HG03469 (cell line): ENCODE measurements around the gene HTR6.
"Not testable (repeated sequence)": the region's sequence is repeated elsewhere in the genome, so short reads cannot be mapped to it uniquely, and the experiment has no call there.

Experiments used
- ATAC-seq: cut with Tn5 transposase; IDR thresholded peaks from one replicate; pipeline ENCODE4 v1.9.1; 2021; ENCODE audit warnings: mild to moderate bottlenecking, moderate library complexity, moderate number of reproducible peaks; ENCODE audit not compliant: unreplicated experiment

HTR6 gene

DNA sequence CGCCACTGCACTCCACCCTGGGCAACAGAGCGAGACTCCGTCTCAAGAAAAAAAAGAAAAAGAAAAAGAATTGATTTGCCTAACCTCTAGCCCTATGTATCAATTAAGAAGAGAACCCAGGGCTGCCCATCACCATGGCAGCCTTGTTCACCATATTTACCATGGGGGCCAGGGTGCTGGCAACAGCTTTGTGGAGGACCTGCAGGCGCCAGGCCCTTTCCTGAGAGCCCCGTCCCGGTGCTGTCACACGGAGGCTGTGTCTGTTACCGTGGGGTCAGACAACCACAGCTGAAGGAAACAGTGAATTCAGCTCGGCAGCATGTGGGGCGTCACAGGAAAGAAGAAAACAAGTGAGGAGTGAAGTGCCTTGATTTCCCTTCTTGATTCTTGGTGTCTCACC, 27.1 kb upstream of the HTR6 start:
- ATAC-seq = no peak

DNA sequence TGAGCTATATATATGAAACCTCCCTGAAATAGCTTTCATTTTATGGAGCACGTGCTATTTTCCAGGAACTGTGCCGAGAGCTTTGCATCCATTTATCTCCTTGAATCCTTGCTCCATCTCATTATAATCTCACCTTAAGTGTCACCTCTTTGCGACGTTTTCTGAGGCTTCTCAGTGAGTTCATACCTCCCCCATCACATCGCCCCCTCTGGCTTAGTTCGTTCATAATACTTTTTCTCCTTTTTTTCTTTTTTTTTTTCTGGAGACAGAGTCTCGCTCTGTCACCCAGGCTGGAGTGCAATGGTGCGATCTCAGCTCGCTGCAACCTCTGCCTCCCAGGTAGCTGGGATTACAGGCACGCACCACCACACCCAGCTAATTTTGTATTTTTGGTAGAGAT, 25.4 kb upstream of the HTR6 start:
- not testable (repeated sequence) for ATAC-seq

DNA sequence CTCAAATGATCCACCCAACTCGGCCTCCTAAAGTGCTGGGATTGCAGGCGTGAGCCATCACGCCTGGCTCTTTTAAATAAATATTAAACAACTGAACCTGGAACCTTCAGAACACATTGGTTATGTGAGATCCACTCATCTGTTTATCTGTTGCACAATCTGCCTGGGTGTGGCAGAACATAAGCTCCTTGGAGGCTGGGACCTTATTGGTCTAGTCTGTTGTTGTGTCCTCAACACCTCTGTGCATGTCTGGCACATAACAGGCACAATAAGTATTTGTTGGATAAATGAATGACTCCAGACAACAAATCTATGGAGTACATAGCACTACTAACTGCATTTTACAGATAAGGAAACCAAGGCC, 24.7 kb upstream of the HTR6 start:
- no peak for ATAC-seq

DNA sequence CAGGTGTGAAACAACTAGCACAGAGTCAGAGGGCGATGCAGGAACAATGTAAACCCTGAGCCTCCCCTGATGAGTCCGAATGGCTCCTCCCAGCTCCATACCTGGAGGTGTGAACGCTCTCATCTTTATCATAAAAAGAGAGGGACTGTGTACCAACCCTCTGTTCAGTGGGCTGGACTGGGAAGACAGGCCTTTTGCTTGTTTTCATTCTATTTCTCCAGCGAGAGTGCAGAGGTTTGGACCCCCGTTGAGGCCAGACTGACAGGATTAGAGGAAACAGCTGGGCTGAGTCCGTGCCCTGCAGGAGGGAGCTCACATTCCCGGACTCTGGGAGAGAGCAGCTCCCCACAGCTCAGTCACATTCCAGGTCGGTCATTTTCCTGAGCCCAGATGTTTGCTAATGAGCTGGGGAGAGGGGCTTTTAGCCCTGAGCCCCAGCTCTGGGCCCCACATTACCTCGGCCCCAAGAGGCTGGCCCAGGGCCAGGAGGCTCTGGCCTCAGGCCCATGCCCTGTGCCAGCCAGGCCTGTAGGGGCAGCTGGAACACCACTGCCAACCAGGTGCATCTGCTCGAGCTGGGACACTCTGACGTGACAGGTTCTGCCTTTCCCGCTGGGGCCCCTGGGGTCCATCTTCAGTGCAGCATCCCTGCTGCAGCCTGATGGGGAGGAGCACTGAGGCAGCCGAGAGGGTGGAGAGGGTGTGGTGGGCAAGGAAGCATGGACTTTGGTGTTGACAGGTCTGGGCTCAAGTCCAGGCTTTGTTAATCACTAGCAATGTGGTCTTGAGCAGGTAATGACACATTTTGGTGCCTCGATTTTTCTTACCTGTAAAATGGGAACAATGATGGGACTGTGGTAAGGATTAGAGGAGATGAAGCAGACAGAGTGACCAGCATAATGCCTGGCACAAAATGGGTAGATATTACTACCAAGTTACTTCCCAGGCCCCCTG, 24.0 kb upstream of the HTR6 start:
- ATAC-seq = no peak

- ATAC-seq = no peak
Observed at GRCh38 chr1:19643121-19643520, 21.6 kb upstream of the HTR6 start.

DNA sequence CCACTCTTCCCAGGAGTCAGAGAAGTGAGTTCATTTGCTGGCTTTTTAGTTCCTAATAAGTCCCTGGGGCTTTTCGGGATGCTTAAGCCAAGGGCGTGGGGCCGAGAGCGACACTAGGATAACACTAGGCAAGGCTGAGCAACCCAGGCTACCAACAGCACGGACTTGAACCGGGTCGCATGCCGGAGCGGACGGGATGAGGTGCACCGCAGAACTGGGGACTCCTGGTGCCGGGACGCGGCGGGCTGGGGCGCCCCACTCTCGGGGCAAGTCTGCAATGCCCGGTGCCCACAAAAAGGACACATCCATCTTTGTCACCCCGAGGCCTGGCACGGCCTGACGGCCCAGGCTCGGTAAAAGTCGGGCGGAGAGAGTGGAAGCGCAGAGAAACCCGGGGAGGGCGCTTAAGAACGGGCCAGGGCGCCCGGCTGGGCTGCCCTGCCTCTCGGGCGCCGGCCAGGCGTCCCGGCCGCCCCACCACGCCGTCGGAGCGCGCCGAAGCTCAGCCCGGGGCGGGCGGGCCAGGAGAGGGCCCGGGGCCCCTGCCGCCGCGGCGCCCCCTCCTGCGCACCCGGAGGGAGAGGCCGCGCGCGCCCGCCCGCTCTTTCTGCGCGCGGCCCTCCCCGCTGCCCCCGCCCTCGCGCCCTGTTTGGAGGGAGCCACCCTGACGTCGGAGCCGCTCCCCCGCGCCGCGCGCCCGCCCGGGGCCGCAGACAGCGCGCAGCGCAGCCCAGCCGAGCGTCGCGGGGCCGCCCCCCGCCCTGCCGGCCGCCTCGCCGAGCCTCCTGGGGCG, 20.9 kb upstream of the HTR6 start, which contains the start of gene NBL1:
TSS of gene NBL1 (plus strand) at position 710 of the 793 bp plus-strand sequence. CDS start 10,720 bp downstream, outside the sequence.
- ATAC-seq = no peak

GRCh38 chr1:19644395-19644680, 20.3 kb upstream of the HTR6 start:
- ATAC-seq = no peak

DNA sequence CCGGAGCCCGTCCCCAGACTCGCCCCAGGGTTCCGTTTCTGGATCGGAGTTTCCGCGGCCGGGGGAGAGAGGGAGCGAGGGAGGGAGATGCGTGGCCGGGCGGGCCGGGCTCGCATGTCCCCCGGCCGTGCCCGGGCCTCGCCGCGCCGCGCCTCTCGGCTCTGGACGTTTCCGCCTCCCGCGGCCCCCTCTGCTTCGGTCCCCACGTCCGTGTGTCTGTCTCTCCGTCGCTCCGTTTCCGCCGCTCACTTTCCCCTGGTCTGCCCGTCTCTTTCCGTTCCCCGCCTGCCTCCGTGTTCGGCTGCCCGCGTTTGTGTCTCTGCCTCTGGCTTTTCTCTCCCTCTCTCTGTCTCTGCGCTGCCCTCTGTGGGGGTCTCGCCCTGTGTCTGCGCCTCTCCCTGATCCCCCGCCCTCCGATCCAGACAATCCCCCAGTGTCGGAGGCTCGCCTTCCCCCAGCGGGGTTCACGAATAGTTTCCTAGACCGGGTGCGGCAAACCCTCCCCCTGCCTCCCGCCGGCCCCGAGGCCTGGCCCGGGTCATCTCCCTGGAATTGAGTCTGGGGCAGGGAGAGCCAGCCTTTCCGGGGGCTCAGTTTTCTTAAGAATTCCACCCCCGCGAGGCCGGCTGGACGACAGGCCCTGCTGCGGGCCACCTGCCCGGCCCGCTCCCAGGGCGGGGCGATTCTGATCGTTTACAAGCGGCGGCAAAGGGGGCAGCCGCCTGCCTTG, 19.8 kb upstream of the HTR6 start:
- ATAC-seq = no peak

DNA sequence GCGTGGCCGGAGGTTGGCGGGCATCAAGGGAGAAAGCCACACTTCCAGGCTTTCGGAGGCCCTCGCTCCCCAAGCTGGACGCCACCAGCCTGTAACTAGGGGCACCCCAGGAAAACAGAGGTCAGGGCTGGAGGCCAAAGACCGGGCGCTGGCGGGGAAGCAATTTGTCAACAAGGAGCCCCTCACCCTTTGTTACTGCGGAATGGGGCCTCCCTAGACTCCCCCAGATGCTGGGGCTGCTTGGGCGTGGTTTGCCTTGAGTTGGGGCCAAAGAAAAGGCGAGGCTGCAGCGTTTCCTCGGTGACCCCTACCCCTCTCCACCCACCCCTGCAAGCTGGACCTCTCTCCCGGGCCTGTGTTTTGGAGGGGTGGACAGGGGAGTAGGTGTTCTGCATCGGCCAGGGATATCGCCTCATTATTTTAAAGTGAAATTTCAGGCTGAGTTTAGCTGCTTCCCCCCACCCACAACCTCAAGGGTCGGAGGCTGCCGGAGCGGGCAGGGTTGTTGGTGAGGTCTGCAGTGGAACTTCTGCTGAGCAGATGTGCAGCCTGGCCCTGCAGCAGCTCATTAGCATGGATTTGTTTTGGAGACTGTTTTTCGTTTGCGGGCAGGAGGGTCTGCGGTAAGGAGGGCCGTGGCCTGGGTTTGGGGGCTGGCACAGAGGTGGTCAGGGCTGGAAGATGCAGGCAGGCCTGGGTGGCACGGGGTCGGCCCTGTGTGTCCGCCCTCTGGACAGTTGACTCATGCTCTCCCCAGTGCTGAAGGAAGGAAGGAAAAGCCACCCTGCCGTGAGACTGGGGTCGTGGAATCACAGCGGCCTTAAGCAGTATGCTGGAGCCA, 19.0 kb upstream of the HTR6 start:
- ATAC-seq = no peak

GRCh38 chr1:19646377-19647319, 18.0 kb upstream of the HTR6 start:
- ATAC-seq = no peak

GRCh38 chr1:19647643-19648042, 17.0 kb upstream of the HTR6 start:
- ATAC-seq = no peak

DNA sequence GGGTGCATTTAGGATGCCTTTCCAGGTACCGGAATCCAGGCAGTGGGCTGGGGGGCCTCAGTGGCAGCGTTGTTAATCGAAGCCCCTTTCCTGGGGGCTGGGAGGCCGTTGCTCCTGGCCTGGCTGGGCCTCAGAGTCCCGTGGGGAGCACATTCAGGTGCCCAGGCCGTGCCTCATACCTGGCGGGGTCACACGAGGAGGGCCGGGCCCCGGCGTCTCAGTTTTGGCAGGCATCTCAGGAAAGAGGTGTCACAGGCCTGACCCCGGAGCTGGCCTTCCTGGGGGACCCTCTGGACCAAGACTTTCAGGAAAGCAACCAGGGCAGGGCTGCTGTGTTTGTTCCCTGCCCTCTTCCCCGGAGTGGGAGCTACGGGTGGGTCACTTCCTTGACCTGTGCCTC, 16.4 kb upstream of the HTR6 start:
- no peak for ATAC-seq

DNA sequence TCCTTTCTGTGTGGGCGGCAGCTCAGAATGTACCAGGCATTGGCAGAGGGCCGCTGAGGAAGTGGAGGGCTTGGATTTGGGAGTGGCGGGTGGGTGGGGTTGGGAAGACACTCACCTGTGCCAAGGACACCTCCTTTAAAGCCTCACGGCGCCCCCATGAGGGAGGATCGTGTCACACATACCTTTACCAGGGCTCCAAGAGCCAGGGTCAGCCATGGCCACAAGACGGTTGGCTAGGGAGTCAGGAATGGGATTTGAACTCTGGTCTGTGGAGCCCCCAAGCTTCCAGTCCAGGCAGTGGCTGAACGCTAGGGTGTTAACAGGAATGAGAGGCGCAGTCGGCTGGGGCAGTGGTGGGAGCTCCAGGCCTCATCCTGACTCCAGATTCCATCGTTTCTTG, 16.0 kb upstream of the HTR6 start:
- no peak for ATAC-seq

DNA sequence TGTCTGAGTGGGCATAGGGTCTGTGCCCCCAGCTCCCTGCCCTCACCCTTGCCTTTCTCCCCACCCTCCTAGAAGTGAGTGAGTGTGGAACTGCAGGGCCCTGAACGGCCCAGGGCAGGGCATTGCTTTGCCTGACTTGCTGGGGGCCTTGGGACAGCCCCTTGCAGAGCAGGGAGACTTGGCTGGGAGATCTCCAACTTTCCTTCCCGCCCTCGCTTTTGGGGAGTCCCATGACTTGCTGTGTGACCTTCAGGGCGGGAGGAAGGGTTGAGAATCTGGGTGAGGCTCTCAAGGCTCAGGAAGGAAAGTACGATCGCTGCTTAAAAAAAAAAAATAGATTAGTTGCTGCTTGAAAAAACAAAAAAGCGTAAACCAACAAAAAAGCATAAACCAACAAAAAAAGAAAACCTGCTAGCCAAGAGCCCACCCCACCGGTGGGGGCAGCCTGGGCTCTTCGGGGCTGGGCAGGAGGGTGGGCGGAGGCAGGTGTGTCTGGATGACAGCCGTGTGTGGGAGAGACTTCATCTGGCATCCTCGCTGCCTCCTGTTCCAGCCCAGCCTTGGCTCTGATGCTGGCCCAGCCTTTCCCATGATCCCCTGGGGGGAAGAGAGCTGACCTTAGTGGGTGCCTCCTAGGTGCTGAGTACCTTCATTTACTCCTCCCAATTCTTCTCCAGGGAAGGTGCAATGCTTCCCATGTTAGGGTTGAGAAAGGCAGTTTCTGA, 14.1 kb upstream of the HTR6 start:
- no peak for ATAC-seq

- no peak for ATAC-seq
Observed at GRCh38 chr1:19651141-19651737, 13.4 kb upstream of the HTR6 start.

DNA sequence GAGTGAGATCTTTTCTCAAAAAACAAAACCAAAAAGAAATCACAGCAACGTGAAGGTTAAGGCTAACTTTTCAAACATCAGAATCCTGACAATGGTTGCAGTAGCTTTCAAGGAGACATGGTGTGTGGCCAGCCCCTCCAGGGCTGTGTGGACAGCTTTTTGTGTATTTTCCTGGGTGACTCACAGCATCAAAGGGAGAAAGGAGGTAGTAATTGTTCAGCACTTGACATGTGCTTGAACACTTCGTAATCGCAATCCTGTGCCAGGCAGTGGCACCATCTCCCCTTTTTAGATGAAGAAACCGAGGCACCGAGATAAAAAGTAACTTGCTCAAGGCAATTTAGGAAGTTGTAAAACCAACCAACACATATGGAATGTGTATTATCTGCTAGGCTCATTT, 10.3 kb upstream of the HTR6 start:
- no peak for ATAC-seq

DNA sequence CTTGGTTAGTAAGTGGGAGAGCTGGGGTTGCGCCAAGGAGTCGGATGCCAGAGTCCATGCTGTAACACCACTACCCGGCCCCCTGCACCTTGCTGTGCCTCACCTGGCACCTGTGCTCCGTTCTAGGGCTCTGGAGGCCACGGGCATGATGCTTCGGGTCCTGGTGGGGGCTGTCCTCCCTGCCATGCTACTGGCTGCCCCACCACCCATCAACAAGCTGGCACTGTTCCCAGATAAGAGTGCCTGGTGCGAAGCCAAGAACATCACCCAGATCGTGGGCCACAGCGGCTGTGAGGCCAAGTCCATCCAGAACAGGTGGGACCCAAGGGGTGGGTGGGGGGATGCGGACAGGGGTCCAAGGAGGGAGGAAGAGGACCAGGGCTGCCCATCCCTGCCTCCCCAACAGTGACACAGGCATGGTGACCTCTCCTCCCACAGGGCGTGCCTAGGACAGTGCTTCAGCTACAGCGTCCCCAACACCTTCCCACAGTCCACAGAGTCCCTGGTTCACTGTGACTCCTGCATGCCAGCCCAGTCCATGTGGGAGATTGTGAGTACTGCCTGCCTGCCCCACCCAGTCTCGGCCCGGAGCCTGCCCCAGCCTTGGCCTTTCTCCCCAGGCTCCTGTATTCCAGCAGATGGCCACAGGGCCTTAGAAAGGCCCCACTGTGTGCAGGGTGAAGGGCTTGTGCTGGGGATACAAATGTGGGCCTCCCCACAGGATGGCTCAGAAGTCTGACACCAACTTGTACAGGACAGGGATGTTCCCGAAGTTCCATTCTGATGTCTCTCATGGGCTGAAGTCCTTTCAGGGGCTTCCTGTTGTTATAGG, 9.6 kb upstream of the HTR6 start:
- ATAC-seq = no peak

DNA sequence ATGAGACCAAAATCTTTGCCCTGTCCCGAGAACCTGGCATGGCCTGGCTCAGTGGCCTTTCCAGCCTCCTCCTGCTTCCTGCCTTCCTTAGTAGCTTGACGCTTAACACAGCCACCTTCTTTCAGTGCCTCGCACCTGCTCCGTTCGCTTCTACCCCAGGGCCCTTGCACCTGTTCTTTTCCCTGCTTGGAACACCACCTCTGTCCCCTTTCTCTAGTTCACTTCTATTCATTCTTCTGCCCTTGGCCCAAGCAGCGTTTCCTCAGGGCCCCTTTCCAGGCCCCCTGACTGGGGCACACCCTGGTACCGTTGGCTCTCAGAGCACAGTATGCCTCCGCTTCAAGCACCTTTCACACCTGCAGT, 9.0 kb upstream of the HTR6 start:
- ATAC-seq = no peak
